SH-SY5Y (cell line): ENCODE results near the gene PMM2.

ENCODE experiments used
- GATA2 ChIP-seq: IDR thresholded peaks from 2 replicates; pipeline ENCODE4 v1.6.1; 2011; ENCODE audit warnings: mild to moderate bottlenecking, low read depth, low read length
- GATA3 ChIP-seq: IDR thresholded peaks from 2 replicates; pipeline ENCODE4 v1.6.1; 2011; ENCODE audit warnings: low read depth, mild to moderate bottlenecking, low read length, moderate library complexity

DNA sequence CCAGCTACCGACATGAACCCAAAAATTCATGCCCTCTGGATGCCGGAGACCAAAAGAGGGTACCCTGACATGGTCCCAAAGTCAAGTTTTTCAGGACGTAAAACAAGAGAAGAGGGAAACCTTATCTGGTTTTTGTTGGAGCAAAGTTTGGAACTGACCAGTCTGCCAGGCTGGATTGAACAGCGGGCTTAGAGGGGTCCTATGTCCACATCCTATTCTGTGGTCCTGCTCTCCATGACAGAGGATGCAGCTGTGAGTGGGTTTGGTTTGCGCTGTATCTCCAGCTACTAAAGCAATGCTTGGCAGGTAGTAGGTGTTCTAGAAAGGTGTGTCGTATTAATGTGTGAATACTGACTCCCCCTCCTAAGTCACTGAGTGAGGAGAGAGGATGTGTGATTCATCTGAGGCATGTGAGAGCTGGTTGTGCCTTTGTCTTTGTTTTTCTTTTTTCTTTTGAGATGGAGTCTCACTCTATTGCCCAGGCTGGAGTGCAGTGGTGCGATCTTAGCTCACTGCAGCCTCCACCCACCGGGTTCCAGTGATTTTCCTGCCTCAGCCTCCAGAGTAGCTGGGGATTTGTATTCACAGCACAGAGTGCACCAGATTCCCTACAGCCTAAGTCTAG lies 31.0 kb downstream of the PMM2 start:
- TF ChIP-seq GATA2: no peak
- no peak for TF ChIP-seq GATA3
